Activated T-helper 1 cell treated with anti-CD3 and anti-CD28 coated beads, Interleukin-12 subunit alpha, Interleukin-12 subunit beta, Interleukin-2, Interleukin-4 antibody, amounts not matched to agents 30 ng/mL and 10 ng/mL and 1 ng/mL, durations not matched to agents 14 hours and 24 hours and 36 hours (primary cell): ENCODE data around the gene EZH1. TPM values are rescaled to one million over a fixed set of nuclear protein-coding genes. Genes with fewer than 3 reads are reported as not detected.

Source experiments
- DNase-seq: peaks from one replicate; pipeline ENCODE4 v3.0.0; 2021; ENCODE audit warnings: low spot score
- H3K27ac Mint-ChIP-seq: one replicate; pipeline ENCODE4 v1.8.0; 2021; ENCODE audit warnings: mild to moderate bottlenecking, mixed read lengths
- H3K27me3 Mint-ChIP-seq: one replicate; pipeline ENCODE4 v1.8.0; 2022; ENCODE audit warnings: mild to moderate bottlenecking, moderate library complexity, mixed read lengths; ENCODE audit not compliant: insufficient read depth
- H3K36me3 Mint-ChIP-seq: one replicate; pipeline ENCODE4 v1.8.0; 2021; ENCODE audit warnings: low read depth, mixed read lengths
- H3K4me1 Mint-ChIP-seq: one replicate; pipeline ENCODE4 v1.8.0; 2021; ENCODE audit warnings: low read depth, mixed read lengths
- H3K4me3 Mint-ChIP-seq: one replicate; pipeline ENCODE4 v1.8.0; 2021; ENCODE audit warnings: mild to moderate bottlenecking, moderate library complexity, mixed read lengths
- H3K9me3 Mint-ChIP-seq: one replicate; pipeline ENCODE4 v1.8.0; 2021; ENCODE audit warnings: mixed read lengths
- intact Hi-C: fragments of 100-400 bp; cut with micrococcal nuclease; formaldehyde crosslinking; loops from one replicate; pipeline ENCODE4 v1.15.1; 2024
- total RNA-seq: library from RNA; stranded (reverse); gene quantifications from 2 replicates; pipeline ENCODE4 v1.2.3, GENCODE V29; 2022

EZH1 gene
- total RNA-seq, 1 donor from 2014 or later = 35.6 TPM

DNA sequence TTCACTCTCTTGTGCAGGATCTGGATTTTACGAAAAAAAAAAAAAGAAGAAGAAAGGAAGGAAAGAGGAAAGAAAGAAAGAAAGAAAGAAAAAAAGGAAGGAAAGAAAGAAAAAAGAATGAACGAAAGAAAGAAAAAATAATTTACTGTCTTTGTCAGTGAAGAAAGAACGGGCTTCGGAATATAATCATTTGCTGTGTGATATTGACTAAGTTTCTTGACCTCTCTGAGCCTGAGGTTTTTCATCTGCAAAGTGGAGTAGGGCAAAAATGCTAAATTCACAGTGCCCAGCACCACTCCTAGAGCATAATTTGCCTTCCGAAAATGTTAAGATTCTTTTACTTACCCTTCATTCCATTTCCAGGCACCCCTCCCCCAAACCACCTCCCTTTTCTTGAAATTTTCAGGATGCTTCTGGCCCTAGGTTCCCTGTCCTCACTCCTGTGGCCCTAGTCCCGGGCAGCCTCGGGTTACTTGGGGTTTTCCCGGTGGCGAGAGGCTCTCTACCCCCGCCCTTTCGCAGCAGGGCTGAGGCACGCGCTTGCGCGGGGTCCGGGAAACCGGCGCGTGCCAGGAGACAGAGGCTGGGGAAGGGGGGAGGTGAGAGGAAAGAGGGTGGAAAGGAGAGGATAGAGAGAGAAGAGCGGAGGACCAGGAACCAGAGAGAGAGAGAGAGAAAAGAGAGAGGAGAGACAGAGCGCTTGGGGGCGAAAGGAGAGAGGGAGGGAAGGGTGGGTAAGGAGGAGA, 62.7 kb downstream of the EZH1 start, which contains the start of gene CNTNAP1:
TSS of gene CNTNAP1 (plus strand) at position 556 of the 746 bp plus-strand sequence. CDS start 299 bp downstream, outside the sequence.
- H3K9me3 Mint-ChIP-seq = no peaks in the 10 kb centered on the region

DNA sequence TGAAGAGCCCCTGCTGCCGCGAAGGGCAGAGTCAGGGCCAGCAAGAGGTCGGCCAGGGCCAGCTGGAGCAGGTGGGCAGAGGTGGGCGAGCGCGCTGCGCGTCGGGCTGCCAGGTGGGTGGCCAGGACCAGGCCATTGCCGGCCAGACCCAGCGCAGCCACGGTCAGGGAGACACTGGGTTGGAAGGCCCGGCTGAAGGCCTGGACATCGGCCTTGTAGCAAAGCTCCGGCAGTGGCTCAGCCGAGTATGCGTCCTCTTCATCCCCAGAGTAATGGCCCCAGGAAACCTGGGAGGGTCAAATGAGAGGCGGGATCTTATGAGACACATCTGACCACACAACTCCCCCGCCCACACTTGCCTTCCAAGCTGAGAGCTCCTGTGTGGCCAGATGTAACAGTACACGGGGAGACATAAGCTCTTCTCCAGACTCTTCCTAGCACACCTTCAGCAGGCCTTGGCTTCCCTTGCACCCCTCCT, 64.5 kb downstream of the EZH1 start:
- H3K27me3 Mint-ChIP-seq = peaks cover 37% of the 10 kb centered on the region
- H3K9me3 Mint-ChIP-seq = no peaks in the 10 kb centered on the region
- H3K36me3 Mint-ChIP-seq = peaks cover 2% of the 10 kb centered on the region
- no peak for DNase-seq
- H3K27ac Mint-ChIP-seq = no peak overlapping the region
- H3K4me1 Mint-ChIP-seq = peaks cover 55% of the 10 kb centered on the region
- peak overlapping the region; percentile 47 for H3K4me3 Mint-ChIP-seq
- intact Hi-C loops = no loop called here

More for the DNA sequence above, 62.7 kb downstream of the EZH1 start, which contains the start of gene CNTNAP1:
- peak within 1 kb of the TSS; percentile 63 for H3K27ac Mint-ChIP-seq
- no peak for DNase-seq
- H3K4me1 Mint-ChIP-seq = peaks cover 51% of the 10 kb centered on the region
- H3K36me3 Mint-ChIP-seq = peaks cover 3% of the 10 kb centered on the region
- peak within 1 kb of the TSS; percentile 75 for H3K4me3 Mint-ChIP-seq
- intact Hi-C loops = no loop called here
- H3K27me3 Mint-ChIP-seq = peaks cover 35% of the 10 kb centered on the region

DNA sequence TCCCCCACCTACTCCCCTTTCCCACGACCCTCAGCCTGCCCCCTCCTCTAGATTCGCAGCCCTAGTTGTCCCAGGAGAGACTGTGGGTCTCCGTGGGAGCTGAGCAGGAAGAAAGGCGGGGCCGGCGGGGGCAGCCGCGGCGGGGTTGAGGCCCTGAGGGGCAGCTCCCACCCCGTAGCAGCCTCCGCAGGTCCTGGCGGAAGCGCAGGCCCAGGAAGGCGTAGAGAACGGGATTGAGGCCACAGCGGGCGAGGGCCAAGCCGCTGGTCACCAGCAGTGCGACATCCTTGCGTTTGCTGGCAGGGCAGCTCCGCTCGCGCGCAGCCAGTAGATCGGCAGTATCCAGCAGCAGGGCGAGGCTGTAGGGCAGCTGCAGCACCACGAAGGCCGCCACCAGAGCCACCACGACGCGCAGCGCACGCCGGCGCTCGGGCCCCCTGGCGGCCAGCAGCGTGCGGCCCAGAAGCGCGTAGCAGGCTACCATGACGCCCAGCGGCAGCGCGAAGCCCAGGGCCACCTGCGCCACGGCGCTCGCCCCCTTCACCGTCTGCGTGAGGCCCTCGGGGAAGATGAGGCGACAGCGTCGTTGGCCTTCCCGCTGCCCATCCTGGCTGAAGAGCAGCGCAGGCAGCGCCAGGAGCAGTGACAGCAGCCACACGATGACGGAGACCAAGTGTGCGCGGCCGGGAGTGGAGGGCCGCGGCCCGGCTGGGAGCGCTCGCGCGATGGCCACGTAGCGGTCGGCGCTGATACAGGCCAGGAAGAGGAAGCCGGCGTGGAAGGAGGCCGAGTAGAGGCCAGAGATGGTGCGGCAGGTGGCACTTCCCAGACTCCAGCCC, 65.1 kb downstream of the EZH1 start:
- peak; percentile 74 for DNase-seq
- intact Hi-C loops = loop anchor here (1.0 to 5.0 kb wide), 7 partner anchors 21 to 343 kb away; partner anchors contain the start of genes BECN1, RPL27, TUBG2 and VAT1
- H3K27ac Mint-ChIP-seq = peak overlapping the region; percentile 83
- H3K4me1 Mint-ChIP-seq = peaks cover 57% of the 10 kb centered on the region
- no peaks in the 10 kb centered on the region for H3K9me3 Mint-ChIP-seq
- peak overlapping the region; percentile 58 for H3K4me3 Mint-ChIP-seq
- H3K36me3 Mint-ChIP-seq = peaks cover 2% of the 10 kb centered on the region
- peaks cover 41% of the 10 kb centered on the region for H3K27me3 Mint-ChIP-seq

DNA sequence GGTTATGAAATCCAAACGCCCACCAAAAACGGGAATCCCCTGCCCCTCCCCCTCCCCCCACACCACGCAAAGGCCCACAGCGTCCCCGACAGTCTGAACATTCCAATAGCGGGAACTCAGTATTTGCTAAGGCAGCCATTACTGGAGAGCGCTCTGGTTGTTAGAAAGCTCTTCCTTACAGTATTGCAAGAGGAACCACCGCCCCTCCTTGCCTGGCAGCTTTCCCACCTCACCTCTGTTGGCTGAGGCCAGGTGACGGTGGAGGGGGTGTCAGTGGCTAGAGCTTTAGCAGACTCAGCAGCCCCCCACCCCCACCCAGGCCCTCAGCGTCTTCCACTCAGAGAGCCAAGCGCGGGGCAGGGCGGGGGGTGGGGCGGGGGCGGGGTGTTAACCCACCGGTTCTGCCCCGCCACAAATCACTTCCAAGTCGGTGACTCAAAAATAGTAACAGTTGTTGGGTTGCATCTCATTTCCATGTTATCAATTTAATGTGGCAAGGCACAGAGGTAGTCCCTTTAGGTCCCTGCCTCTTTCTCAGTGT, 65.8 kb downstream of the EZH1 start:
- no peak for DNase-seq
- peaks cover 64% of the 10 kb centered on the region for H3K4me1 Mint-ChIP-seq
- peak overlapping the region; percentile 90 for H3K27ac Mint-ChIP-seq
- intact Hi-C loops = loop anchor here (1.0 to 5.0 kb wide), 9 partner anchors 9 to 343 kb away; partner anchors contain the start of genes BECN1, RPL27, TUBG2 and VAT1
- no peaks in the 10 kb centered on the region for H3K9me3 Mint-ChIP-seq
- H3K4me3 Mint-ChIP-seq = peak overlapping the region; percentile 87
- H3K36me3 Mint-ChIP-seq = peaks cover 2% of the 10 kb centered on the region
- H3K27me3 Mint-ChIP-seq = peaks cover 42% of the 10 kb centered on the region

DNA sequence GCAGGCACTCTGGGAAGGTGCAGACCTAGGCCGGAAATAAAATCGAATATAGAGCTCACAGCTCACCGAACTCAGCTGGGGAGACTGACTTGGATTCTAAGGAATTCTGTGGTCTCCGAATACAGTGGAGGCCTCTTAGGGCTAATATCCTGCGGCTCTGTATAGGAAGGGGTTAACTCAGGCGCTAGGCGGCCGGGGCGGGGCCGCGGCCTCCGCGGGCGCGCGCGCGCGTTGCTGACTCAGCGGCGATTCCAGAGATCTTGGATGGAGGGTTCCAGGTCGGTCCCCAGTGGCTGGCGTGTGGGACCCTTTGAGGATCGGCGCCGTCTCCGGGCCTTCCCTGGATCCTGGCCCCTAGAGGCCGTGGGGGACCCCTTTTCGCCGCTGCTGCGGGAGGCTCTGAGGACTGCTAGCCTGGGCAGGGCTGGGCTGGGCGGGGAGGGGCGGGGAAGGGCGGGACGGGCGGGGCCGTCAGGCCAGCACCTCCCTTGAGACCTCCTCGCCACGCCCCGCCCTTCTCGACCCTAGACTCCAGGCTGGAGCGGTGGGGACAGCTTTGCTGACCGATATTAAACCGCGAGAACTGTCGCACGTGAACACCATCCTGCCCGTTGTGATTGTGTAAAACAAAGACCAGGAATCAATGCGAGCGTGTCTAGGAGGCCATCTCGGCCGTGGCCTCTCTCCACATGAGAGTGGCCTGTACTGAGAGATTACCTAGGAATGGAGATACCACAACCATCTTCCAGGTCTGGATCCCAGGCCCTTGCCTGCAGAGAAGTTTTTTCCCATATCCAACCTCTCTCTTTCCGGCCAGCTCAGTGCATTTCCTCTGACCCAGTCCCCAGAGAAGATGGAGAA, 66.7 kb downstream of the EZH1 start:
- Mint-ChIP-seq H3K36me3 (peaks cover 2% of the 10 kb centered on the region), H3K9me3 (no peaks in the 10 kb centered on the region), H3K27ac (peak overlapping the region; percentile 90), H3K27me3 (peaks cover 36% of the 10 kb centered on the region), H3K4me3 (peak overlapping the region; percentile 87), H3K4me1 (peaks cover 59% of the 10 kb centered on the region)
- intact Hi-C loops = loop anchor here (1.0 to 5.0 kb wide), 7 partner anchors 8 to 344 kb away; partner anchors contain the start of genes BECN1, RETREG3, TUBG1 and TUBG2
- DNase-seq = peak; percentile 77

DNA sequence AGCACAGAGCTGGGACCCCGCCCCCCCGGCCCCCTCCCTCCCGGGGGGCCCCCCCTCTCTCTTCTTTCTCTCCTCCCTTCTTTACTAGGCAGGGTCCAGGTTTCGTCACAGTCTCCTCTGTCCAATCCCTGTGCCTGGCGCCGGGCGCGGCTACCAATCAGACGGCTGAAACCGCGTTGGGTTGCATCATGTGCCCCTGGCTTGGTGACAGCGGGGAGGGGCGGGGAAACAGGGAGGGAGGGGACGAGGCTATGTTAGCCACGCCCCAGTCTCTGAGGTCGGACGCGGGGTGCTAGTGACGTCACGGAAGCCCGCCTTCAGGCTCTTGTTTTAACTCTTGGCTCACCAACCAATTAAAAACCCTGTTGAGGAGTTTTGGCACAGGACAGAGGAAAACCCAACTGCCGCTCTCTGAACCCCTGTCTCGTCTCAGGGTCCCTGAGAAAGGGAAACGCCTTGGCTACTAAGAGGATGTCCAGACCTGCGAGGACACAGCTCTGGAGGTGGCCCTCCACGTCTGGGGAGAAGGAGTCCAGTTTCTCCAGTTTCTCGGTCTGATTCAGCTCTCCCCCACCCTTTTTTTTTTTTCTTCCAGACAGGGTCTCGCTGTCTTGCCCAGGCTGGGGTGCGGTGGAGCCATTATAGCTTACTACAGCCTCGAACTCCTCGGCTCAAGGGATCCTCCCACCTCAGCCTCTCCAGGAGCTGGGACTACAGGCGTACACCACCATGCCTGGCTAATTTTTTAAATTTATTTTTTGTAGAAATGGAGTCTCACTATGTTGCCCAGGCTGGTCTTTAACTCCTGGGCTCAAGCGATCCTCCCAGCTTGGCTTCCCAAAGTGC, 67.6 kb downstream of the EZH1 start:
- Mint-ChIP-seq H3K27me3 (peaks cover 36% of the 10 kb centered on the region), H3K4me1 (peaks cover 50% of the 10 kb centered on the region), H3K9me3 (no peaks in the 10 kb centered on the region), H3K27ac (peak overlapping the region; percentile 83), H3K4me3 (peak overlapping the region; percentile 87), H3K36me3 (no peaks in the 10 kb centered on the region)
- peak; percentile 97 for DNase-seq
- intact Hi-C loops = loop anchor here (1.0 to 5.0 kb wide), 3 partner anchors 68 to 345 kb away; partner anchors contain the start of genes RETREG3, TUBG1, VAT1 and VPS25

DNA sequence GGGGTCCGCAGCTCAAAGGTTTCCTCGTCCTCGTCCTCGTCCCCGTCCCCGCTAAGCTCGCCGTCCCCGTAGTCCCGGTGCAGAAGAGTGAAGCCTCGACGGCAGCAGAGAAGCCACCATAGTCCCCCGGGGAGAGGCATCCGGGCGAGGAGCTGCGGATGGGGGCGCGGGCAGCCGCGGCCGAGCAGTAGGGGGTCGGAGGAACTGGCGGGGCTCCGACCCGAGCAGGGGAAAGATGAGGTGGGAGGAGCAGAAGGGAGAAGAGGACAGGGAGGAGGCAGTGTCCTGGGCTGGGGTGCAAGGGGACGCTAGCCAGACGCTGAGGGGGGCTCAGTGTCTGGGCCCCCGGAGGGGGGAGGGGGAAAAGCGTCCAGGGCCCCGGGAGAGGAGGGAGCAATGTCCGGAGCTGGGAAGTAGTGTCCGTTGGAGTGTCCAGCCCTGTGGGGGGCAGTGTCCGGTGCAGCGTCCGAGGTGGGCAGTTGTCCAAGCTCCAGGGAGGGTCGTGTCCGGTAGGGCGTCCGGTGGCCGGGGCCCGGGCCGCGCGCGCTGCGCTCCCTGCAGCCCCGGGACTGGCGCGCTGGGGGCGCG, 68.3 kb downstream of the EZH1 start, which contains the start of gene PLEKHH3:
TSS of gene PLEKHH3 (minus strand) at position 571 of the 588 bp plus-strand sequence. CDS start at position 140, 431 bp downstream.
- Mint-ChIP-seq H3K27me3 (peaks cover 33% of the 10 kb centered on the region), H3K4me1 (peaks cover 46% of the 10 kb centered on the region), H3K4me3 (peak within 1 kb of the TSS; percentile 87), H3K27ac (peak within 1 kb of the TSS; percentile 83), H3K9me3 (no peaks in the 10 kb centered on the region), H3K36me3 (no peaks in the 10 kb centered on the region)
- DNase-seq = no peak
- intact Hi-C loops = loop anchor here (1.0 to 5.0 kb wide), 3 partner anchors 67 to 346 kb away; partner anchors contain the start of genes RETREG3, TUBG1, VAT1 and VPS25

DNA sequence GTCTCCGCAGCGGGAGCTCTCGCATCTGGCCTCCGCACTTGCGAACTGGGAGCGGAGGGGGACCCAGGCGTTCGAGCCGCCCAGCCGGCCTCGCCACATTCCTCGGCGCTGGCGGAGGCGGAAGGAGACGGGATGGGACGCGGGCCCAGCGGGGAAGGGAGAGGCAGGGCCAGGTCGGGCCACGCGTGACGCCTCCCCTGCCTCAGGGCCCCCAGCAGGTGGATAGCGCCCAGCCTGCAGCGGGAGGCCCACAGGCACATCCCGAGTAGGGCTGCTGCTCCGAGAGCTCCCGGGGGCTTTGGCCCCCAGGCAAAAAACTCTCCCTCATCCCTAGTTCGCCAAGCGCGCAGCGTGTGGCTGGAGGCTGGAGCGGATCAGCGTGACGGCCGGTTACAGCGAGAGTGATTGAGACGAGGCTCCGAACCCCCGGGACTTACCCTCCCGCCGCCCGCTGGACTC, 68.8 kb downstream of the EZH1 start:
- H3K9me3 Mint-ChIP-seq = no peaks in the 10 kb centered on the region
- peak overlapping the region; percentile 72 for H3K4me3 Mint-ChIP-seq
- H3K27ac Mint-ChIP-seq = no peak overlapping the region
- no peak for DNase-seq
- intact Hi-C loops = loop anchor here (5.0 kb wide), 2 partner anchors 96 to 346 kb away; partner anchors contain the start of genes VAT1 and VPS25
- H3K4me1 Mint-ChIP-seq = peaks cover 46% of the 10 kb centered on the region
- no peaks in the 10 kb centered on the region for H3K36me3 Mint-ChIP-seq
- peaks cover 35% of the 10 kb centered on the region for H3K27me3 Mint-ChIP-seq

DNA sequence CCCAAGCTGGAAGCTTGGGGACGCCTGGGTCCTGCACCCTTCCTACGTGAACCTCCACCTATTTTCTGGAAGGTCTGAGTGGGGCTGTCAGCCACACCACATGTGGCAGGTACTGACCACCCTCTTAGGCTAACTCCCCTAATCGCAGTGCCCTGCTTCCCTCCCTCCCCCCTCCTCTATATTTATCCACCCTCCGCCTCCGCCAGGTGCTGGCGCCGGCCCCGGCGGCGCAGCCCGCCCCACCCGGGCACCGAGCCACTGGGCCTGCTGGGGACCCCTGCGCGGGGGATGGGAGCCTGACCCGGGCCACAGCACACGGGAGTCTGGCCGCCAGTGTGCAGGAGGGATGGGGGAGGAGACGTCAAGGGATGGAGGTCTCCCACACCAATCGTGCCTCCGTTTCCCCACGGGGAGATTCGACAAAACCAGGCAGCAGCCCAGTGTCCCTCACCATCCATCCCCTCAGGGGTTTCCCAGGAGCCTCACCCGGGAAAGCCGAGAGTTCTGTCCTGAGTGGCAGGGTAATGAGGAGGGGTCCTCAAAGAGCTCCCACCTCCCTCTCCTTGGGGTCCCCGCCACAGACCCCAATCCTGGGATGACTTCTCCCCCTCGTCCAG, 69.4 kb downstream of the EZH1 start:
- H3K36me3 Mint-ChIP-seq = no peaks in the 10 kb centered on the region
- peaks cover 50% of the 10 kb centered on the region for H3K4me1 Mint-ChIP-seq
- peaks cover 39% of the 10 kb centered on the region for H3K27me3 Mint-ChIP-seq
- H3K9me3 Mint-ChIP-seq = no peaks in the 10 kb centered on the region
- intact Hi-C loops = loop anchor here (5.0 kb wide), 2 partner anchors 97 to 347 kb away; partner anchors contain the start of genes VAT1 and VPS25
- H3K27ac Mint-ChIP-seq = no peak overlapping the region
- no peak for DNase-seq
- peak overlapping the region; percentile 72 for H3K4me3 Mint-ChIP-seq

DNA sequence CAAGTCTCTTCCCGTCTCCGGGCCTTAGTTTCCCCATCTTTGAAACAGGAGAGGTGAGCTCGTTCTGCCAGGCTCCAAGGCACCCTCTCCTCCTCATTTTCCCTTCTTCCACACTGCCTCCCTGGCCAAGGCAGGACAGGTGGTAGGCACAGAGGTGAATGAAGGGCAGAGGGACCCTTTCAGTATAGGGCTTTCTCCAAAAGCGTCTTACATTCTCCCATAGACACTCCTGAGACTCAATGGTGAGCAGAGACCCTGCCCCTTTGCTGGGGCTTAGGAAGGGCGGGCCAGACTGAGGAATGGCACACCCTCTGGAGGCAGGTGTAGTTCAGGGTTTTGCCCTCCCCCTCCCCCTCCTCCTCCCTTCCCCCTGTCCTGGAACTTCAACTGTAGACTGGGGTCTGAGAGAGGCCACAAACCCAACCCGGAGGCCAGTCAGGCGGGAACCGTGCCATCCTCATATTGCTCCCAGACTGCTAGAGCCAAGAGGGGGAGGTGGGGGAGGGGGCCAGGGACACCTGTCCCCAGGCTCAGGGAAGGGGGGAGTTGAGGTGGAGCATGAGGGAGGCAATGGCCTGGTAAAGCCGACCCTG, 70.0 kb downstream of the EZH1 start:
- no peak for DNase-seq
- H3K4me3 Mint-ChIP-seq = peak overlapping the region; percentile 26
- H3K4me1 Mint-ChIP-seq = peaks cover 53% of the 10 kb centered on the region
- intact Hi-C loops = loop anchor here (5.0 kb wide), 3 partner anchors 97 to 347 kb away; partner anchors contain the start of genes VAT1, VPS25 and WNK4
- peaks cover 42% of the 10 kb centered on the region for H3K27me3 Mint-ChIP-seq
- H3K27ac Mint-ChIP-seq = no peak overlapping the region
- no peaks in the 10 kb centered on the region for H3K36me3 Mint-ChIP-seq
- H3K9me3 Mint-ChIP-seq = no peaks in the 10 kb centered on the region
